ENCODE results near the gene PRKCH.
"Not testable (repeated sequence)": the region's sequence is repeated elsewhere in the genome, so short reads cannot be mapped to it uniquely, and the experiment has no call there.

DNA sequence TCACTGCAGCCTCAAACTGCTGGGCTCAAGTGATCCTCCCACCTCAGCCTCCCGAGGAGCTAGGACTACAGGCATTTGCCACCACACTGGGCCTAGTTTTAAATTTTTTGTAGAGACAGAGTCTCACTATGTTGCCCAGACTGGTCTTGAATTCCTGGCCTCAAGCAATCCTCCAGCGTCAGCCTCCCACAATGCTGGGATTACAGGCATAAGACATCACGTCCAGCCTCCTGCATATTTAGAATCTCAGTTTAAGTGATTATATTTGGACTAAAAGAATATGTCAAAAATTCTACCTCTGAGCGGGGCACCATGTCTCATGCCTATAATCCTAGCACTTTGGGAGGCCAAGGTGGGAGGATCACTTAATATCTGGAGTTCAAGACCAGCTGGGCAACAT is 12.7 kb upstream of the PRKCH start:
- TF ChIP-seq, protein P1, sequence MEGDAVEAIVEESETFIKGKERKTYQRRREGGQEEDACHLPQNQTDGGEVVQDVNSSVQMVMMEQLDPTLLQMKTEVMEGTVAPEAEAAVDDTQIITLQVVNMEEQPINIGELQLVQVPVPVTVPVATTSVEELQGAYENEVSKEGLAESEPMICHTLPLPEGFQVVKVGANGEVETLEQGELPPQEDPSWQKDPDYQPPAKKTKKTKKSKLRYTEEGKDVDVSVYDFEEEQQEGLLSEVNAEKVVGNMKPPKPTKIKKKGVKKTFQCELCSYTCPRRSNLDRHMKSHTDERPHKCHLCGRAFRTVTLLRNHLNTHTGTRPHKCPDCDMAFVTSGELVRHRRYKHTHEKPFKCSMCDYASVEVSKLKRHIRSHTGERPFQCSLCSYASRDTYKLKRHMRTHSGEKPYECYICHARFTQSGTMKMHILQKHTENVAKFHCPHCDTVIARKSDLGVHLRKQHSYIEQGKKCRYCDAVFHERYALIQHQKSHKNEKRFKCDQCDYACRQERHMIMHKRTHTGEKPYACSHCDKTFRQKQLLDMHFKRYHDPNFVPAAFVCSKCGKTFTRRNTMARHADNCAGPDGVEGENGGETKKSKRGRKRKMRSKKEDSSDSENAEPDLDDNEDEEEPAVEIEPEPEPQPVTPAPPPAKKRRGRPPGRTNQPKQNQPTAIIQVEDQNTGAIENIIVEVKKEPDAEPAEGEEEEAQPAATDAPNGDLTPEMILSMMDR (conservative IDR thresholded peaks at IDR 0.05; ENCODE audit: low read depth, low read length) = not testable (repeated sequence)
- TF ChIP-seq EZH2 (IDR thresholded peaks at IDR 0.05; ENCODE audit: low read length, unreplicated experiment) = not testable (repeated sequence)
